Upper lobe of left lung (tissue), 4 donors: ENCODE results near the gene ITPR2.

Source experiments
- POLR2A ChIP-seq, 4 donors: fragments of 450-650 bp; IDR thresholded peaks; one replicate each; pipeline ENCODE4 v1.5.1; 2016 to 2017; ENCODE audit warnings: antibody characterized with exemption in 4 of 4, mild to moderate bottlenecking in 2 of 4
- POLR2AphosphoS5 ChIP-seq, 2 donors: sonication (generic); formaldehyde crosslinking; IDR thresholded peaks; one replicate each; pipeline ENCODE4 v1.5.1; 2017; ENCODE audit warnings: antibody characterized with exemption in 2 of 2
- TF ChIP-seq, protein P1 (sequence below), 6 experiments: fragments of 450-650 bp in 4 of 6; fragments of 200-600 bp in 2 of 6; sonication (generic) in 2 of 6; IDR thresholded peaks; one replicate each; pipeline ENCODE4 v1.5.1; 2016 to 2019; ENCODE audit warnings: antibody characterized with exemption in 6 of 6

DNA sequence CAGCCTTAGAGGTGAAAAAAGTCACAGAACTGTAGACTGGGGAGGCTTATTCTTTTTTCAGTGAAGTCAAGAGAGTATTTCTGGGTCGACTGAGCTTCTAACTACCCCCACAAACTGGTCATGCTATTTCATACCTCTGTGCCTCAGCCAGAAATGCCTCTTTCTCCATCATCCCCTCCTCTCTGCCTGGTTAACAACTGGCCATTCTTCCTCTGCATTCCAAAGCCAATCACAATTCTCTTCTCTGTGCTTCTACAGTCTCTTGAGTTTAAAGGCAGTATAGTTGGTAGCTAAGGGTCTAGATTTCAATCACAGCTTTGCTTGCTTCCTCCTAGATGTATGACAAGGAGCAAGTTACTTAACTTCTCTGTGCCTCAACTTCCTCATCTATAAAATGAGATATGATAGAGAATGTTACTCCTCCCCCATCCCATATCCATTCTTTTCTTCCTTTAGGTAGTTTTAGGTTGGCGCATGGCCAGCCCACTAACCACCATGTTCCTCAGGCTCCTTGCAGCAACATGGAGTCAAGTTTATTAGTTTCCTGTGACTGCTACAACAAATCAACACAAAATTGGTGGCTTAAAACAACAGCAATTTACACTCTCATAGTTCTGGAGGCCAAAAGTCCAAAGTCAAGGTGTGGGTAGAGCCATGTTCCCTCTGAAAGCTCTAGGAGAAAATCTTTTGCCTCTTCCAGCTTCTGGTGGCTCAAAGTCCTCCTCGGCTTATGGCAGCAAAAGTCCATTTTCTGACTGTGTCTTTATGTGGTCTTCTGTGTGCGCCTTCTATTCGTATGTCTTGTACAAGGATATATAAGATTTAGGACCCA, 62.5 kb downstream of the ITPR2 start:
- TF ChIP-seq, protein P1, sequence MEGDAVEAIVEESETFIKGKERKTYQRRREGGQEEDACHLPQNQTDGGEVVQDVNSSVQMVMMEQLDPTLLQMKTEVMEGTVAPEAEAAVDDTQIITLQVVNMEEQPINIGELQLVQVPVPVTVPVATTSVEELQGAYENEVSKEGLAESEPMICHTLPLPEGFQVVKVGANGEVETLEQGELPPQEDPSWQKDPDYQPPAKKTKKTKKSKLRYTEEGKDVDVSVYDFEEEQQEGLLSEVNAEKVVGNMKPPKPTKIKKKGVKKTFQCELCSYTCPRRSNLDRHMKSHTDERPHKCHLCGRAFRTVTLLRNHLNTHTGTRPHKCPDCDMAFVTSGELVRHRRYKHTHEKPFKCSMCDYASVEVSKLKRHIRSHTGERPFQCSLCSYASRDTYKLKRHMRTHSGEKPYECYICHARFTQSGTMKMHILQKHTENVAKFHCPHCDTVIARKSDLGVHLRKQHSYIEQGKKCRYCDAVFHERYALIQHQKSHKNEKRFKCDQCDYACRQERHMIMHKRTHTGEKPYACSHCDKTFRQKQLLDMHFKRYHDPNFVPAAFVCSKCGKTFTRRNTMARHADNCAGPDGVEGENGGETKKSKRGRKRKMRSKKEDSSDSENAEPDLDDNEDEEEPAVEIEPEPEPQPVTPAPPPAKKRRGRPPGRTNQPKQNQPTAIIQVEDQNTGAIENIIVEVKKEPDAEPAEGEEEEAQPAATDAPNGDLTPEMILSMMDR (IDR thresholded peaks at IDR 0.05): no peak
- no peak for TF ChIP-seq POLR2AphosphoS5 (IDR thresholded peaks at IDR 0.05)
- TF ChIP-seq POLR2A (IDR thresholded peaks at IDR 0.05): no peak
